ENCODE results near the gene DOCK11. TPM values are rescaled to one million over a fixed set of nuclear protein-coding genes. Genes with fewer than 3 reads are reported as not detected.

The DOCK11 gene
- total and polyA plus RNA-seq, 2 donors (not counting 3 experiments of a cell fraction or from before 2014, with no cell fraction given), result 0.37 to 0.86 TPM

- no peaks in the 10 kb centered on the region for H3K79me2 ChIP-seq (ENCODE audit: control insufficient read depth, insufficient read depth, low read length)
- no peak overlapping the region for H3K9ac ChIP-seq (replicated peaks; ENCODE audit: extremely low read depth, insufficient read depth, low read length)
- FAIRE-seq, result peak; percentile 61
- CTCF ChIA-PET, result no interaction called here
- no peak overlapping the region for H3K4me3 ChIP-seq (replicated peaks in 1 of 3; ENCODE audit: insufficient read depth in 1 of 3, low read depth in 1 of 3, low read length in 3 of 3)
- DNase-seq (ENCODE audit: low read depth, low spot score), result no peak
- no TSS peak for BruUV-seq (replicated peaks)
- no peaks in the 10 kb centered on the region for H3K27me3 ChIP-seq (ENCODE audit: control insufficient read depth in 2 of 2, insufficient read depth in 2 of 2, low read length in 2 of 2)
- POLR2A ChIA-PET, result no interaction called here
- H3K36me3 ChIP-seq (ENCODE audit: control insufficient read depth in 2 of 2, extremely low read depth in 1 of 2, insufficient read depth in 2 of 2, low read length in 2 of 2), result no peaks in the 10 kb centered on the region
- intact Hi-C loops (cut with micrococcal nuclease), result no loop called here
- no peak overlapping the region for H3K4me2 ChIP-seq (ENCODE audit: insufficient read depth, low read length)
- no peaks in the 10 kb centered on the region for H3K4me1 ChIP-seq (ENCODE audit: control insufficient read depth, extremely low read depth, insufficient read depth, low read length)
- H3K9me3 ChIP-seq (replicated peaks; ENCODE audit: control insufficient read depth, insufficient read depth, low read length), result no peaks in the 10 kb centered on the region
- dilution Hi-C loops (cut with MboI; ENCODE audit: extremely low pct_ligation_motif_present, low sequenced_read_pairs), result no loop called here
- H3K9me1 ChIP-seq (replicated peaks; ENCODE audit: control insufficient read depth, extremely low read depth, insufficient read depth, low read length), result no peaks in the 10 kb centered on the region
- H3K27ac ChIP-seq (ENCODE audit: insufficient read depth, low read depth, low read length), result no peak overlapping the region
- H2AFZ ChIP-seq (ENCODE audit: low read depth, low read length), result no peak overlapping the region
- no peaks in the 10 kb centered on the region for H4K20me1 ChIP-seq (replicated peaks; ENCODE audit: control insufficient read depth, extremely low read depth, insufficient read depth, low read length)
- TF ChIP-seq MAX (IDR thresholded peaks at IDR 0.05; ENCODE audit: insufficient read depth, insufficient read length) (no peak), GATA2 (IDR thresholded peaks at IDR 0.05; ENCODE audit: insufficient read depth, insufficient read length, low read depth, low read length) (no peak), POLR2AphosphoS5 (IDR thresholded peaks at IDR 0.05; ENCODE audit: insufficient read depth, low read depth, low read length) (no peak), EZH2 (IDR thresholded peaks at IDR 0.05; ENCODE audit: borderline replicate concordance, low read depth, low read length, severe bottlenecking) (no peak)
Measured at GRCh38 chrX:118553042-118553710, 57.6 kb downstream of the DOCK11 start.

- intact Hi-C loops (cut with micrococcal nuclease), result no loop called here
- Histone ChIP-seq H2AFZ (ENCODE audit: low read depth, low read length) (no peak overlapping the region), H3K27ac (ENCODE audit: insufficient read depth, low read depth, low read length) (no peak overlapping the region), H3K79me2 (ENCODE audit: control insufficient read depth, insufficient read depth, low read length) (no peaks in the 10 kb centered on the region), H3K9me1 (replicated peaks; ENCODE audit: control insufficient read depth, extremely low read depth, insufficient read depth, low read length) (no peaks in the 10 kb centered on the region), H3K4me1 (ENCODE audit: control insufficient read depth, extremely low read depth, insufficient read depth, low read length) (no peaks in the 10 kb centered on the region), H4K20me1 (replicated peaks; ENCODE audit: control insufficient read depth, extremely low read depth, insufficient read depth, low read length) (no peaks in the 10 kb centered on the region), H3K4me2 (ENCODE audit: insufficient read depth, low read length) (no peak overlapping the region), H3K4me3 (replicated peaks in 1 of 3; ENCODE audit: insufficient read depth in 1 of 3, low read depth in 1 of 3, low read length in 3 of 3) (no peak overlapping the region), H3K36me3 (ENCODE audit: control insufficient read depth in 2 of 2, extremely low read depth in 1 of 2, insufficient read depth in 2 of 2, low read length in 2 of 2) (no peaks in the 10 kb centered on the region), H3K9ac (replicated peaks; ENCODE audit: extremely low read depth, insufficient read depth, low read length) (no peak overlapping the region), H3K9me3 (replicated peaks; ENCODE audit: control insufficient read depth, insufficient read depth, low read length) (no peaks in the 10 kb centered on the region), H3K27me3 (ENCODE audit: control insufficient read depth in 2 of 2, insufficient read depth in 2 of 2, low read length in 2 of 2) (no peaks in the 10 kb centered on the region)
- DNase-seq (ENCODE audit: low read depth, low spot score) (no peak), FAIRE-seq (no peak)
- dilution Hi-C loops (cut with MboI; ENCODE audit: extremely low pct_ligation_motif_present, low sequenced_read_pairs), result no loop called here
- POLR2A ChIA-PET, result no interaction called here
- CTCF ChIA-PET, result no interaction called here
- BruUV-seq (replicated peaks), result no TSS peak
- TF ChIP-seq POLR2AphosphoS5 (IDR thresholded peaks at IDR 0.05; ENCODE audit: insufficient read depth, low read depth, low read length) (no peak), POLR2A (IDR thresholded peaks at IDR 0.05; ENCODE audit: low read depth, low read length) (no peak), MYC (IDR thresholded peaks at IDR 0.05; ENCODE audit: low read depth, low read length) (no peak), EZH2 (IDR thresholded peaks at IDR 0.05; ENCODE audit: borderline replicate concordance, low read depth, low read length, severe bottlenecking) (no peak), FOS (IDR thresholded peaks at IDR 0.05; ENCODE audit: borderline replicate concordance, insufficient read depth, low read length) (no peak), MAX (IDR thresholded peaks at IDR 0.05; ENCODE audit: insufficient read depth, insufficient read length) (no peak), JUN (IDR thresholded peaks at IDR 0.05; ENCODE audit: borderline replicate concordance, insufficient read depth, insufficient read length, low read depth) (no peak), CTCF (IDR thresholded peaks at IDR 0.05; ENCODE audit: extremely low read depth in 1 of 2, insufficient read depth in 1 of 2, low read depth in 1 of 2, low read length in 2 of 2) (no peak), GATA2 (IDR thresholded peaks at IDR 0.05; ENCODE audit: insufficient read depth, insufficient read length, low read depth, low read length) (no peak)
Measured at GRCh38 chrX:118554511-118554910, 58.9 kb downstream of the DOCK11 start.
